ENCODE measurements around the gene ARHGAP23.
"Not testable (repeated sequence)": the region's sequence is repeated elsewhere in the genome, so short reads cannot be mapped to it uniquely, and the experiment has no call there.

Gene ARHGAP23

DNA sequence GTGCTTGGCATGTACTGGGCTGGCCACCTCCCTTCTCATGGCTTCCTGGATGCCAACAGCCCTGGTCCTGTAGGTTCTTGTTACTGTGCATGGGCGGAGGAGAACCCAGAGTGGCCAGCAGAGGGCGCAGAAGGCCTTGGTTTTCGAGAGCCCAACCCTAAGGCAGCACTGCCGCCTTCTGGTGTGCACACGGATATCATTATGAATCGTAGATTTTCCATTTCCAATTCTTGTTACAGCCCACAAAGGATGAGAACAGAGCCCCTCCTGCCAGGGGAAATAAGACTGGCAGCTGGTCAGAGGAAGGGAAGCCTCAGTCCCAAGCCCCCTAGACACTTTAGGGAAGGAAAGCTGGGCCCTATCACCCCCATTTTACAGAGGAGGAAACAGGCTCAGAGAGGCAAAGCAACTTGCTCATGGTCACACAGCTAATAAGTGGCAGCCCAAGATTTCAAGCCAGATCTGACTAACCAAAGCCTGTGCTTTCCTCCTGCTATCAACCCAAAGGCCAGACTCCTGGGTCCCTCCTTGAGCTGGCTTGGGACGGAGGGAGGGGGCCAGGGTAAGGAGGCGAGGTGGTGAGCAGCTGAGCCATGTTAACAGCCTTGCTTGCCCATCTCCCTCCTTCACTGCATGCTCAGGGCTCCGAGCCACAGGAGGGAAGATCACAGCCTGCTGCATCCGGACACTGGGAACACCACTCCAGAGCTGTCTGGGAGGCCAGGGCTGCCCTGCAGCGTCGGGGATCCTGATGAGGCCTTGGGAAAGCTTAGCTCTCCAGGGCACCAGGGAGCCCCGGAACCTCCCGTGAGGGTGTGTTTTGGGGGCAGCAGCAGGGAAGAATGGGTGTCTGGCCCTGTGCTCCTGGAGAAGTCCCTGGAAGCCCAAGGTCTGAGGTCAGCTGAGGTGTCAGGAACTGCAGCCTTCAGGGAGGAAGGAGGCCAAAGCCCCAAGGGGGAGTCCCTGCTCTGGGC, 64.1 kb downstream of the ARHGAP23 start:
- H4K8ac ChIP-seq (ENCODE audit: low read depth, low read length); H3K27me3 ChIP-seq (ENCODE audit: insufficient read depth, low read length, poor library complexity); H3K36me3 ChIP-seq (ENCODE audit: control insufficient read depth, insufficient read depth, low read length); H3K9ac ChIP-seq (ENCODE audit: low read length); H3K4me2 ChIP-seq (ENCODE audit: low read length); H4K5ac ChIP-seq (ENCODE audit: low read length); H3K79me1 ChIP-seq (ENCODE audit: low read length); H3K23ac ChIP-seq (ENCODE audit: low read length); H3K79me2 ChIP-seq (ENCODE audit: control insufficient read depth, insufficient read depth, low read length); H3K18ac ChIP-seq (ENCODE audit: low read length); H3K4me1 ChIP-seq (ENCODE audit: control insufficient read depth, low read depth, low read length); H3K4ac ChIP-seq (ENCODE audit: low read depth, low read length); H2BK15ac ChIP-seq (replicated peaks; ENCODE audit: low read depth); H2BK5ac ChIP-seq (ENCODE audit: low read length); H3K27ac ChIP-seq (ENCODE audit: low read depth, low read length); H3K4me3 ChIP-seq (ENCODE audit: low read length); H2BK120ac ChIP-seq (ENCODE audit: low read depth, low read length); H2AK5ac ChIP-seq (ENCODE audit: low read length); H3K56ac ChIP-seq (ENCODE audit: low read length): not testable (repeated sequence)
- DNase-seq: peak; percentile 88
- WGBS (ENCODE audit: extremely low coverage, insufficient coverage, low lambda C conversion rate): no CpG with 5 or more reads among the region's 14 CpGs

DNA sequence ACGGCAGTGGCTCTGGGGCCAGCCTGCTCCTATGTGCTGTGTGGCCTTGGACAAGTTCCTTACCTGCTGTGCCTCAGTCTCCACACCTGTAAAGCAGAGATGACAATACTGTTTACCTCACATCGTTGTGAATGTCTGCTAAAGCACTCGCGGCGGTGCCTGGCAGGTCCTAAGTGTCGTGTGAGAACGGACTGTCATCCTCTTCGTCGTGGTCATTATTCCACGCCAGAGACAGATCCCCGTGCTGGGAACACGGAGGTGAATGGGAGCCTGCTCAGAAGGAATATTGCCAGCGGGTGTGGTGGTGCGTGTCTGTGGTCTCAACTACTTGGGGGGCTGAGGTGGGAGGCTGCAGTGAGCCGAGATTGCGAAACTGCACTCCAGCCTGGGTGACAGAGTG, 65.9 kb downstream of the ARHGAP23 start:
- H2BK5ac ChIP-seq (ENCODE audit: low read length); H3K79me2 ChIP-seq (ENCODE audit: control insufficient read depth, insufficient read depth, low read length); H3K56ac ChIP-seq (ENCODE audit: low read length); H2BK120ac ChIP-seq (ENCODE audit: low read depth, low read length); H3K18ac ChIP-seq (ENCODE audit: low read length); H3K4ac ChIP-seq (ENCODE audit: low read depth, low read length); H2AK5ac ChIP-seq (ENCODE audit: low read length); H3K36me3 ChIP-seq (ENCODE audit: control insufficient read depth, insufficient read depth, low read length); H3K4me2 ChIP-seq (ENCODE audit: low read length); H3K27me3 ChIP-seq (ENCODE audit: insufficient read depth, low read length, poor library complexity); H4K8ac ChIP-seq (ENCODE audit: low read depth, low read length); DNase-seq; H3K23ac ChIP-seq (ENCODE audit: low read length); H3K4me1 ChIP-seq (ENCODE audit: control insufficient read depth, low read depth, low read length); H3K9ac ChIP-seq (ENCODE audit: low read length); H3K79me1 ChIP-seq (ENCODE audit: low read length); H4K5ac ChIP-seq (ENCODE audit: low read length); H2BK15ac ChIP-seq (replicated peaks; ENCODE audit: low read depth); H3K27ac ChIP-seq (ENCODE audit: low read depth, low read length); H3K4me3 ChIP-seq (ENCODE audit: low read length): not testable (repeated sequence)
- WGBS (ENCODE audit: extremely low coverage, insufficient coverage, low lambda C conversion rate): no CpG with 5 or more reads among the region's 16 CpGs

DNA sequence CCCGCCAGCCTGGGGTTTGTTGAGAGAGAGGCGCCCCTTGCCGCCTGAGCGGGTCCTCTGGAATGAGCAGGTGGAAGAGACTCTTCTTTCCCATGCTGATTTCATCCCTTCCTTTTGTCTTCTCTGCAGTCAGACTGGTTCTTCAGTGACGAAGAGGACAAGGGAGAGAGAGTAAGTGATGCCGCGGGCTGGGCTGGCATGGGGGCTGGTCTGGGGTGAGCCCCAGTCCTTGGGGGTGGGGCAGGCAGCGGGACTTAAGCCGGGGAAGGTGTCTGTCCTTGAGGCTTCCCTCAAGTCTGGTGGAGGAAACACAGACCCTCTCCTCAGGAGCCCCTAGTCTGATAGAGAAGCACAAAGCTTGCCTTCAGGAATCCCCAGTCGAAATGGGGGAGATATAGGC, 69.4 kb downstream of the ARHGAP23 start:
- not testable (repeated sequence) for H4K8ac ChIP-seq (ENCODE audit: low read depth, low read length); H3K79me2 ChIP-seq (ENCODE audit: control insufficient read depth, insufficient read depth, low read length); H3K27me3 ChIP-seq (ENCODE audit: insufficient read depth, low read length, poor library complexity); H2BK15ac ChIP-seq (replicated peaks; ENCODE audit: low read depth); H2BK5ac ChIP-seq (ENCODE audit: low read length); H3K23ac ChIP-seq (ENCODE audit: low read length); H2BK120ac ChIP-seq (ENCODE audit: low read depth, low read length); H3K36me3 ChIP-seq (ENCODE audit: control insufficient read depth, insufficient read depth, low read length); H3K9ac ChIP-seq (ENCODE audit: low read length); H3K56ac ChIP-seq (ENCODE audit: low read length); H3K27ac ChIP-seq (ENCODE audit: low read depth, low read length); H4K5ac ChIP-seq (ENCODE audit: low read length); H3K4me3 ChIP-seq (ENCODE audit: low read length); H3K79me1 ChIP-seq (ENCODE audit: low read length); H3K4ac ChIP-seq (ENCODE audit: low read depth, low read length); H3K4me2 ChIP-seq (ENCODE audit: low read length); H2AK5ac ChIP-seq (ENCODE audit: low read length); H3K18ac ChIP-seq (ENCODE audit: low read length); DNase-seq; H3K4me1 ChIP-seq (ENCODE audit: control insufficient read depth, low read depth, low read length)
- no CpG with 5 or more reads among the region's 10 CpGs for WGBS (ENCODE audit: extremely low coverage, insufficient coverage, low lambda C conversion rate)

DNA sequence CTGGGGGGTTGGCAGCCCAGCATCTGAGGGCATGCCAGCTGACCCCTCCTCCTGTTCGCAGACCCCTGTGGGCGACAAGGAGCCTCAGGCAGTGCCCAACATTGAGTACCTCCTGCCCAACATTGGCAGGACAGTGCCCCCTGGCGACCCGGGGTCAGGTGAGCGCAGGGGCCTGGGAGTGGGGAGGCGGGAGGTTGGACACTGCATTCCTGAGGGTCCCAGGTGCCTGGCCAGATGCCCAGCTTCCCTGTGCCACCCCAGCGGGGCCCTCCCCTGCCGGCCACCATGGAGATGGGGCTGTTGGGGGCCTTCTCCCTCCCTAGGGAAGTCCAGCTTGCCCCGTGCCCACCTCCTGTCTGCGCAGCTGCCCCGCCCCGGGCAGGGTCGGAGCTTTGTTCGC, 70.1 kb downstream of the ARHGAP23 start:
- Histone ChIP-seq H4K8ac (ENCODE audit: low read depth, low read length) (no peak overlapping the region), H3K9ac (ENCODE audit: low read length) (no peak overlapping the region), H3K56ac (ENCODE audit: low read length) (no peak overlapping the region), H3K4me3 (ENCODE audit: low read length) (no peak overlapping the region), H3K4ac (ENCODE audit: low read depth, low read length) (no peak overlapping the region), H2BK5ac (ENCODE audit: low read length) (no peak overlapping the region), H3K18ac (ENCODE audit: low read length) (no peak overlapping the region), H2AK5ac (ENCODE audit: low read length) (no peak overlapping the region), H3K36me3 (ENCODE audit: control insufficient read depth, insufficient read depth, low read length) (no peaks in the 10 kb centered on the region), H3K27ac (ENCODE audit: low read depth, low read length) (no peak overlapping the region), H2BK120ac (ENCODE audit: low read depth, low read length) (no peak overlapping the region), H2BK15ac (replicated peaks; ENCODE audit: low read depth) (no peak overlapping the region), H3K4me1 (ENCODE audit: control insufficient read depth, low read depth, low read length) (no peaks in the 10 kb centered on the region), H3K79me1 (ENCODE audit: low read length) (no peaks in the 10 kb centered on the region), H3K23ac (ENCODE audit: low read length) (no peak overlapping the region), H3K27me3 (ENCODE audit: insufficient read depth, low read length, poor library complexity) (no peaks in the 10 kb centered on the region), H3K79me2 (ENCODE audit: control insufficient read depth, insufficient read depth, low read length) (no peaks in the 10 kb centered on the region), H4K5ac (ENCODE audit: low read length) (no peak overlapping the region), H3K4me2 (ENCODE audit: low read length) (no peak overlapping the region)
- no CpG with 5 or more reads among the region's 14 CpGs for WGBS (ENCODE audit: extremely low coverage, insufficient coverage, low lambda C conversion rate)
- no peak for DNase-seq

DNA sequence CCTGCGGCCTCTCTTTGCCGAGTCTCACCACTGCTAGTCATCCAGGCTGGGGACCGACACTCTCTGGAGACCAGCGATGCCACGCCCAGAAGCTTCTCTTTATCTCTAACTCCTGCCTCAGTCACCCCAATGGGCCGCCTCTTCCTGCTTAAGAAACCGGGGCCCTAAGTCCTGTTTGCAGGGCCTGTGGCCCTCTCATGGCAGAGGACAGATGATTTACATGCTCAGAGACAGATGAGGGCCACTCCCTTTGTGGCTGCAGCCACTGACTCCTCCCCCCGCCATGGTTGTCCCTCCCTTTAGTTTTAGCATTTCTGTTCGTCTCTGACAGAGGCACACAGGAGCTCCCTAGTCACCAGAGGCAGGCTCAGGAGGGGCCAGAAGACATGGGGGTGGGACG, 71.0 kb downstream of the ARHGAP23 start:
- H3K4me2 ChIP-seq (ENCODE audit: low read length); H2BK5ac ChIP-seq (ENCODE audit: low read length); H2BK15ac ChIP-seq (replicated peaks; ENCODE audit: low read depth); H3K4me3 ChIP-seq (ENCODE audit: low read length); H3K79me1 ChIP-seq (ENCODE audit: low read length); DNase-seq; H3K9ac ChIP-seq (ENCODE audit: low read length); H4K5ac ChIP-seq (ENCODE audit: low read length); H3K79me2 ChIP-seq (ENCODE audit: control insufficient read depth, insufficient read depth, low read length); H2BK120ac ChIP-seq (ENCODE audit: low read depth, low read length); H3K23ac ChIP-seq (ENCODE audit: low read length); H3K18ac ChIP-seq (ENCODE audit: low read length); H3K36me3 ChIP-seq (ENCODE audit: control insufficient read depth, insufficient read depth, low read length); H3K4ac ChIP-seq (ENCODE audit: low read depth, low read length); H2AK5ac ChIP-seq (ENCODE audit: low read length); H3K56ac ChIP-seq (ENCODE audit: low read length); H3K4me1 ChIP-seq (ENCODE audit: control insufficient read depth, low read depth, low read length); H4K8ac ChIP-seq (ENCODE audit: low read depth, low read length); H3K27me3 ChIP-seq (ENCODE audit: insufficient read depth, low read length, poor library complexity); H3K27ac ChIP-seq (ENCODE audit: low read depth, low read length): not testable (repeated sequence)
- WGBS (ENCODE audit: extremely low coverage, insufficient coverage, low lambda C conversion rate): no CpG with 5 or more reads among the region's 10 CpGs

DNA sequence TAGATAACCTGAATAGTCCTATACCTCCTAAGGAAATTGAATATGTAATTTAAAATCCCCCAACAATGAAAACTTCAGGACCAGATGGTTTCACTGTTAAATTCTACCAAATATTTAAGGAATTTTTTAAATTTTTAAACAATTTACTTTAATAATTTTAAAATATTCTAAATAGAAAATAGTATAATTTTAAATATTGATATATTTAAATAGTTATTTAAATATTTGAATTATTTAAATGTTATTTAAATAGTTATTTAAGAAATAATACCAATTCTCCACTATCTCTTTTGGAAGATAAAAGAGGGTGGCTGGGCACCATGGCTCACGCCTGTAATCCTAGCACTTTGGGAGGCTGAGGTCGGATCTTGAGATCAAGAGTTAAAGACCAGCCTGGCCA, 73.5 kb downstream of the ARHGAP23 start:
- H3K27ac ChIP-seq (ENCODE audit: low read depth, low read length); H2AK5ac ChIP-seq (ENCODE audit: low read length); H3K36me3 ChIP-seq (ENCODE audit: control insufficient read depth, insufficient read depth, low read length); H3K4me3 ChIP-seq (ENCODE audit: low read length); H3K56ac ChIP-seq (ENCODE audit: low read length); H3K4me1 ChIP-seq (ENCODE audit: control insufficient read depth, low read depth, low read length); DNase-seq; H2BK15ac ChIP-seq (replicated peaks; ENCODE audit: low read depth); H3K4me2 ChIP-seq (ENCODE audit: low read length); H3K79me1 ChIP-seq (ENCODE audit: low read length); H3K9ac ChIP-seq (ENCODE audit: low read length); H3K23ac ChIP-seq (ENCODE audit: low read length); H2BK120ac ChIP-seq (ENCODE audit: low read depth, low read length); H4K5ac ChIP-seq (ENCODE audit: low read length); H3K18ac ChIP-seq (ENCODE audit: low read length); H4K8ac ChIP-seq (ENCODE audit: low read depth, low read length); H3K4ac ChIP-seq (ENCODE audit: low read depth, low read length); H2BK5ac ChIP-seq (ENCODE audit: low read length); H3K79me2 ChIP-seq (ENCODE audit: control insufficient read depth, insufficient read depth, low read length); H3K27me3 ChIP-seq (ENCODE audit: insufficient read depth, low read length, poor library complexity): not testable (repeated sequence)
- WGBS (ENCODE audit: extremely low coverage, insufficient coverage, low lambda C conversion rate): no CpG with 5 or more reads among the region's 2 CpGs
